Measurements from ENCODE around the gene PPP1R3F. TPM values are rescaled to one million over a fixed set of nuclear protein-coding genes. Genes with fewer than 3 reads are reported as not detected.
A peak's percentile ranks its signal among the peaks of the same experiment; 100 is the strongest.

The PPP1R3F gene
- total and polyA plus RNA-seq, 11 donors: 13.9 to 31.7 (median 22.6) TPM

- Histone ChIP-seq H3K4me1 (peaks cover 0 to 21% (median 4%) of the 10 kb centered on the region in 12 donors), H3K27ac (no peak overlapping the region), H3K9me3 (no peaks in the 10 kb centered on the region), H3K27me3 (peaks cover 0 to 20% (median 0%) of the 10 kb centered on the region in 9 donors), H3K36me3 (no peaks in the 10 kb centered on the region), H3K4me3 (no peak overlapping the region)
- no peak for TF ChIP-seq POLR2A (IDR thresholded peaks at IDR 0.05)
- TF ChIP-seq, protein P1, sequence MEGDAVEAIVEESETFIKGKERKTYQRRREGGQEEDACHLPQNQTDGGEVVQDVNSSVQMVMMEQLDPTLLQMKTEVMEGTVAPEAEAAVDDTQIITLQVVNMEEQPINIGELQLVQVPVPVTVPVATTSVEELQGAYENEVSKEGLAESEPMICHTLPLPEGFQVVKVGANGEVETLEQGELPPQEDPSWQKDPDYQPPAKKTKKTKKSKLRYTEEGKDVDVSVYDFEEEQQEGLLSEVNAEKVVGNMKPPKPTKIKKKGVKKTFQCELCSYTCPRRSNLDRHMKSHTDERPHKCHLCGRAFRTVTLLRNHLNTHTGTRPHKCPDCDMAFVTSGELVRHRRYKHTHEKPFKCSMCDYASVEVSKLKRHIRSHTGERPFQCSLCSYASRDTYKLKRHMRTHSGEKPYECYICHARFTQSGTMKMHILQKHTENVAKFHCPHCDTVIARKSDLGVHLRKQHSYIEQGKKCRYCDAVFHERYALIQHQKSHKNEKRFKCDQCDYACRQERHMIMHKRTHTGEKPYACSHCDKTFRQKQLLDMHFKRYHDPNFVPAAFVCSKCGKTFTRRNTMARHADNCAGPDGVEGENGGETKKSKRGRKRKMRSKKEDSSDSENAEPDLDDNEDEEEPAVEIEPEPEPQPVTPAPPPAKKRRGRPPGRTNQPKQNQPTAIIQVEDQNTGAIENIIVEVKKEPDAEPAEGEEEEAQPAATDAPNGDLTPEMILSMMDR (IDR thresholded peaks at IDR 0.05): no peak
- intact Hi-C loops (cut with DNase I): loop anchor here in 1 of 10 donors (10.0 kb wide), 1 partner anchor 83 kb away; no protein-coding TSS in a partner anchor
- DNase-seq: no peak
- ATAC-seq: no peak
- 71 to 79% (median 75%) methylated on average over 3 of the region's 3 CpGs for WGBS, 4 donors
Observed at GRCh38 chrX:49277535-49277830, 7.9 kb downstream of the PPP1R3F start.

- ATAC-seq: no peak
- TF ChIP-seq POLR2A (IDR thresholded peaks at IDR 0.05): no peak
- TF ChIP-seq, protein P1 (IDR thresholded peaks at IDR 0.05): no peak
- H3K4me1 ChIP-seq: peaks cover 0 to 15% (median 2%) of the 10 kb centered on the region in 12 donors
- intact Hi-C loops (cut with DNase I): loop anchor here in 1 of 10 donors (10.0 kb wide), 1 partner anchor 83 kb away; no protein-coding TSS in a partner anchor
- no peaks in the 10 kb centered on the region for H3K9me3 ChIP-seq
- H3K36me3 ChIP-seq: no peaks in the 10 kb centered on the region
- DNase-seq: no peak
- 88 to 96% (median 94%) methylated on average over 3 of the region's 3 CpGs for WGBS, 4 donors
- no peak overlapping the region for H3K27ac ChIP-seq
- peaks cover 0 to 20% (median 0%) of the 10 kb centered on the region in 9 donors for H3K27me3 ChIP-seq
- H3K4me3 ChIP-seq: no peak overlapping the region
Observed at GRCh38 chrX:49278081-49278480, 8.5 kb downstream of the PPP1R3F start.

DNA sequence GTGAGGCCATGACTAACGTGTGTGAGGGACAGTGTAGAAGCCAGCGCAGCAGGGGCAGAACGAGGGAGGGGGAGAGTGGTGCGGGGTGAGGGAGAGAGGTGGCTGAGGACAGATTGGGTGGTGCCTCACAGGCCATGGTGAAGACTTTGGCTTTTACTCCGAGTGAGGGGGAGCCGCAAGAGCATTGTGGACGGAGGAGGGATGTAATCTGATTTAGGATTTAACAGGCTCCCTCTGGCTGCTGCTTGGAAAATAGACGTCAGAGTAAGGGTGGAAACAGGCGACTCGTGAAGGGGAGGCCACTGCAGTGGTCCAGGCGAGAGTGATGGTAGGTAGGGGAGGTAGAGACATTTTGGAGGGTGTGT lies 13.0 kb downstream of the PPP1R3F start:
- no peak for TF ChIP-seq POLR2A (IDR thresholded peaks at IDR 0.05)
- TF ChIP-seq, protein P1 (IDR thresholded peaks at IDR 0.05): peak in 7 of 12 donors; percentile 11 to 40 (median 28)
- DNase-seq (no peak), ATAC-seq (peak; percentile 42 to 79 (median 69))
- intact Hi-C loops (cut with DNase I): loop anchor here in 1 of 10 donors (10.0 kb wide), 1 partner anchor 472 kb away; no protein-coding TSS in a partner anchor
- 22 to 43% (median 34%) methylated on average over 11 of the region's 11 CpGs for WGBS, 4 donors
- H3K36me3 ChIP-seq: peaks cover 0 to 6% (median 0%) of the 10 kb centered on the region in 9 donors
- H3K4me3 ChIP-seq: no peak overlapping the region
- no peak overlapping the region for H3K27ac ChIP-seq
- peaks cover 0 to 7% (median 0%) of the 10 kb centered on the region in 12 donors for H3K4me1 ChIP-seq
- peaks cover 0 to 6% (median 0%) of the 10 kb centered on the region in 9 donors for H3K27me3 ChIP-seq
- no peaks in the 10 kb centered on the region for H3K9me3 ChIP-seq

DNA sequence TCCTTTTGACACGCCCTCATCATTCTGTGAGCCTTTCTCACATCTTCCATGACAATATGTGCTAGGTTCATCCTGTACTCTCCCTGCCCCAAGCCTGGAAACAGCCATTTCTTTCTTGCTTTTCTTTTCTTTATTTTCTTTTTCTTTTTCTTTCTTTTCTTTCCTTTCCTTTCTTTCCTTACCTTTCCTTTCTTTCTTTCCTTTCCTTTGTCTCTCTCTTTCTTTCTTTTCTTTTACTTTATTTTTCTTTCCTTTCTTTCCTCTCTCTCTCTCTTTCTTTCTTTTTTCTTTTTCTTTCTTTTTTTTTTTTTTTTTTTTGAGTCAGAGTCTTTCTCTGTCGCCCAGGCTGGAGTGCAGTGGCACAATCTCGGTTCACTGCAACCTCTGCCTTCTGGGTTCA lies 14.6 kb downstream of the PPP1R3F start:
- Histone ChIP-seq H3K36me3 (peaks cover 0 to 6% (median 0%) of the 10 kb centered on the region in 9 donors), H3K27me3 (peaks cover 0 to 6% (median 0%) of the 10 kb centered on the region in 9 donors), H3K4me1 (peaks cover 0 to 7% (median 0%) of the 10 kb centered on the region in 12 donors), H3K9me3 (no peaks in the 10 kb centered on the region), H3K4me3 (no peak overlapping the region), H3K27ac (no peak overlapping the region)
- no peak for TF ChIP-seq POLR2A (IDR thresholded peaks at IDR 0.05)
- TF ChIP-seq, protein P1 (IDR thresholded peaks at IDR 0.05): no peak
- ATAC-seq (no peak), DNase-seq (no peak)
- 72 to 97% (median 86%) methylated on average over 3 of the region's 3 CpGs for WGBS, 4 donors
- intact Hi-C loops (cut with DNase I): loop anchor here in 1 of 10 donors (10.0 kb wide), 1 partner anchor 471 kb away; no protein-coding TSS in a partner anchor
